ENCODE measurements around the gene ATP7B. TPM values are rescaled to one million over a fixed set of nuclear protein-coding genes. Genes with fewer than 3 reads are reported as not detected.

ATP7B gene
- total and polyA plus RNA-seq, 2 experiments from 2014 or later, result 2.2 to 12.8 TPM

DNA sequence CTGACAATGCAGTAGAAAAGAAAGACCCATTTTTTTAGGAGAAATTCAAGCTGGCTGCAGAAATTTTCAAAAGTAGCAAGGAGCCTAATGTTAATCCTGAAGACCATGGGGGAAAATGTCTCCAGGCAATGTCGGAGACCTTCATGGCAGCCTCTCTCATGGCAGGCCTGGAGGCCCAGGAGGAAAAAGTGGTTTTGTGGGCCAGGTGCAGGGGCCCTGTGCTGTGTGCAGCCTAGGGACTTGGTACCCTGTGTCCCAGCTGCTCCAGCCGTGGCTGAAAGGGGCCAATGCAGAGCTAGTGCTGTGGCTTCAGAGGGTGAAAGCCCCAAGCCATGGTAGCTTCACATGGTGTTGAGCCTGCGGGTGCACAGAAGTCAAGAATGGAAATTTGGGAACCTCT, 5.0 kb upstream of the ATP7B start:
- Mint-ChIP-seq H3K9me3 (peaks cover 7% of the 10 kb centered on the region), H3K4me3 (no peak overlapping the region), H3K36me3 (ENCODE audit: low read depth) (peaks cover 61% of the 10 kb centered on the region), H3K27me3 (ENCODE audit: insufficient read depth, low read depth, poor library complexity) (peaks cover 4% of the 10 kb centered on the region), H3K27ac (no peak overlapping the region), H3K4me1 (no peaks in the 10 kb centered on the region; the same call in 1 of the 3 replicates)
- ATAC-seq, result no peak
- Histone ChIP-seq H3K79me2 (replicated peaks; ENCODE audit: insufficient read depth) (peaks cover 63% of the 10 kb centered on the region), H3K4me1 (ENCODE audit: insufficient read depth) (0 out of 2 replicates have a peak, but pooled peaks cover 10% of the 10 kb centered on the region), H2AFZ (no peak overlapping the region), H3K9me2 (ENCODE audit: insufficient read depth) (no peaks in the 10 kb centered on the region), H3K27ac (ENCODE audit: low read depth) (no peak overlapping the region), H3K36me3 (ENCODE audit: insufficient read depth) (peaks cover 17% of the 10 kb centered on the region; the same call in 1 of the 2 replicates), H3K27me3 (ENCODE audit: insufficient read depth) (no peaks in the 10 kb centered on the region), H3F3A (replicated peaks; ENCODE audit: low read depth) (no peaks in the 10 kb centered on the region), H3K4me3 (no peak overlapping the region), H3K4me2 (no peak overlapping the region), H4K20me1 (replicated peaks; ENCODE audit: insufficient read depth) (peaks cover 15% of the 10 kb centered on the region)
- no peak for TF ChIP-seq EZH2 (IDR thresholded peaks at IDR 0.05; ENCODE audit: low read depth, unreplicated experiment)
- TF ChIP-seq, protein P1, sequence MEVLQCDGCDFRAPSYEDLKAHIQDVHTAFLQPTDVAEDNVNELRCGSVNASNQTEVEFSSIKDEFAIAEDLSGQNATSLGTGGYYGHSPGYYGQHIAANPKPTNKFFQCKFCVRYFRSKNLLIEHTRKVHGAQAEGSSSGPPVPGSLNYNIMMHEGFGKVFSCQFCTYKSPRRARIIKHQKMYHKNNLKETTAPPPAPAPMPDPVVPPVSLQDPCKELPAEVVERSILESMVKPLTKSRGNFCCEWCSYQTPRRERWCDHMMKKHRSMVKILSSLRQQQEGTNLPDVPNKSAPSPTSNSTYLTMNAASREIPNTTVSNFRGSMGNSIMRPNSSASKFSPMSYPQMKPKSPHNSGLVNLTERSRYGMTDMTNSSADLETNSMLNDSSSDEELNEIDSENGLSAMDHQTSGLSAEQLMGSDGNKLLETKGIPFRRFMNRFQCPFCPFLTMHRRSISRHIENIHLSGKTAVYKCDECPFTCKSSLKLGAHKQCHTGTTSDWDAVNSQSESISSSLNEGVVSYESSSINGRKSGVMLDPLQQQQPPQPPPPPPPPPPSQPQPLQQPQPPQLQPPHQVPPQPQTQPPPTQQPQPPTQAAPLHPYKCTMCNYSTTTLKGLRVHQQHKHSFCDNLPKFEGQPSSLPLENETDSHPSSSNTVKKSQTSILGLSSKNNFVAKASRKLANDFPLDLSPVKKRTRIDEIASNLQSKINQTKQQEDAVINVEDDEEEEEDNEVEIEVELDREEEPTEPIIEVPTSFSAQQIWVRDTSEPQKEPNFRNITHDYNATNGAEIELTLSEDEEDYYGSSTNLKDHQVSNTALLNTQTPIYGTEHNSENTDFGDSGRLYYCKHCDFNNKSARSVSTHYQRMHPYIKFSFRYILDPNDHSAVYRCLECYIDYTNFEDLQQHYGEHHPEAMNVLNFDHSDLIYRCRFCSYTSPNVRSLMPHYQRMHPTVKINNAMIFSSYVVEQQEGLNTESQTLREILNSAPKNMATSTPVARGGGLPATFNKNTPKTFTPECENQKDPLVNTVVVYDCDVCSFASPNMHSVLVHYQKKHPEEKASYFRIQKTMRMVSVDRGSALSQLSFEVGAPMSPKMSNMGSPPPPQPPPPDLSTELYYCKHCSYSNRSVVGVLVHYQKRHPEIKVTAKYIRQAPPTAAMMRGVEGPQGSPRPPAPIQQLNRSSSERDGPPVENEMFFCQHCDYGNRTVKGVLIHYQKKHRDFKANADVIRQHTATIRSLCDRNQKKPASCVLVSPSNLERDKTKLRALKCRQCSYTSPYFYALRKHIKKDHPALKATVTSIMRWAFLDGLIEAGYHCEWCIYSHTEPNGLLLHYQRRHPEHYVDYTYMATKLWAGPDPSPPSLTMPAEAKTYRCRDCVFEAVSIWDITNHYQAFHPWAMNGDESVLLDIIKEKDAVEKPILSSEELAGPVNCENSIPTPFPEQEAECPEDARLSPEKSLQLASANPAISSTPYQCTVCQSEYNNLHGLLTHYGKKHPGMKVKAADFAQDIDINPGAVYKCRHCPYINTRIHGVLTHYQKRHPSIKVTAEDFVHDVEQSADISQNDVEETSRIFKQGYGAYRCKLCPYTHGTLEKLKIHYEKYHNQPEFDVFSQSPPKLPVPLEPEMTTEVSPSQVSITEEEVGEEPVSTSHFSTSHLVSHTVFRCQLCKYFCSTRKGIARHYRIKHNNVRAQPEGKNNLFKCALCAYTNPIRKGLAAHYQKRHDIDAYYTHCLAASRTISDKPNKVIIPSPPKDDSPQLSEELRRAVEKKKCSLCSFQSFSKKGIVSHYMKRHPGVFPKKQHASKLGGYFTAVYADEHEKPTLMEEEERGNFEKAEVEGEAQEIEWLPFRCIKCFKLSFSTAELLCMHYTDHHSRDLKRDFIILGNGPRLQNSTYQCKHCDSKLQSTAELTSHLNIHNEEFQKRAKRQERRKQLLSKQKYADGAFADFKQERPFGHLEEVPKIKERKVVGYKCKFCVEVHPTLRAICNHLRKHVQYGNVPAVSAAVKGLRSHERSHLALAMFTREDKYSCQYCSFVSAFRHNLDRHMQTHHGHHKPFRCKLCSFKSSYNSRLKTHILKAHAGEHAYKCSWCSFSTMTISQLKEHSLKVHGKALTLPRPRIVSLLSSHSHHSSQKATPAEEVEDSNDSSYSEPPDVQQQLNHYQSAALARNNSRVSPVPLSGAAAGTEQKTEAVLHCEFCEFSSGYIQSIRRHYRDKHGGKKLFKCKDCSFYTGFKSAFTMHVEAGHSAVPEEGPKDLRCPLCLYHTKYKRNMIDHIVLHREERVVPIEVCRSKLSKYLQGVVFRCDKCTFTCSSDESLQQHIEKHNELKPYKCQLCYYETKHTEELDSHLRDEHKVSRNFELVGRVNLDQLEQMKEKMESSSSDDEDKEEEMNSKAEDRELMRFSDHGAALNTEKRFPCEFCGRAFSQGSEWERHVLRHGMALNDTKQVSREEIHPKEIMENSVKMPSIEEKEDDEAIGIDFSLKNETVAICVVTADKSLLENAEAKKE (CRISPR knock-in tag; IDR thresholded peaks at IDR 0.05), result no peak
- TF ChIP-seq ZNF114 (CRISPR knock-in tag; IDR thresholded peaks at IDR 0.05), result no peak
- DNase-seq (ENCODE audit: low spot score), result no peak

DNA sequence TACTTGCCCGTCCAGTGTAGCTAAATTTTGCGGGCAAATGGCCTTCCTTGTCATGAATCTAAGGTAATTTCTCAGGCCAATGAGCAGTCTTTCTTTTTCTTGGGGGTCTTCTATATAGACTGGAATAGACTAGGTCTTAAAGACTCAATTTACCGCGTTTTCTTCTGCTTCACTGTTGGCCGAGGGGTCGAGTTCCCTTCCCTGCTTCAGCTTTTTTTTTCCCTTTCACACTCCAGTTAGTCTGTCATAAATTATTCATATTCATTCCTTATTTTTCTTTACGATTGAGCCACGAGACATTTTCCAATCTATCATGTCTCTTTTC, 1.2 kb upstream of the ATP7B start:
- H3K27me3 ChIP-seq (ENCODE audit: insufficient read depth), result peaks cover 28% of the 10 kb centered on the region
- DNase-seq (ENCODE audit: low spot score), result no peak
- no peaks in the 10 kb centered on the region for H3K9me2 ChIP-seq (ENCODE audit: insufficient read depth)
- peaks cover 24% of the 10 kb centered on the region for H3K36me3 Mint-ChIP-seq (ENCODE audit: low read depth)
- H3K27ac Mint-ChIP-seq, result peak overlapping the region; percentile 98
- no peaks in the 10 kb centered on the region for H3K36me3 ChIP-seq (ENCODE audit: insufficient read depth)
- peaks cover 12% of the 10 kb centered on the region; the same call in 1 of the 2 replicates for H4K20me1 ChIP-seq (replicated peaks; ENCODE audit: insufficient read depth)
- peak overlapping the region; percentile 82; the same call in 1 of the 2 replicates for H2AFZ ChIP-seq
- TF ChIP-seq NANOG (IDR thresholded peaks at IDR 0.05; ENCODE audit: borderline replicate concordance), result no peak
- H3K27me3 Mint-ChIP-seq (ENCODE audit: insufficient read depth, low read depth, poor library complexity), result peaks cover 18% of the 10 kb centered on the region
- peak overlapping the region; percentile 73 for H3K27ac ChIP-seq (ENCODE audit: low read depth)
- peak overlapping the region; percentile 98 for H3K4me3 Mint-ChIP-seq
- peak overlapping the region; percentile 82 for H3K4me2 ChIP-seq
- H3K4me3 ChIP-seq, result peak overlapping the region; percentile 86
- peaks cover 17% of the 10 kb centered on the region for H3K4me1 ChIP-seq (ENCODE audit: insufficient read depth)
- peaks cover 11% of the 10 kb centered on the region for H3K4me1 Mint-ChIP-seq
- no peak; the same call in 2 of the 3 replicates for ATAC-seq
- H3K79me2 ChIP-seq (replicated peaks; ENCODE audit: insufficient read depth), result peaks cover 62% of the 10 kb centered on the region
- no peaks in the 10 kb centered on the region for H3F3A ChIP-seq (replicated peaks; ENCODE audit: low read depth)
- peaks cover 7% of the 10 kb centered on the region for H3K9me3 Mint-ChIP-seq
